GM12892 (cell line): ENCODE data around the gene HHAT.

Source experiments
- POLR2A ChIP-seq: IDR thresholded peaks from 2 replicates; pipeline ENCODE4 v1.6.1; 2011; ENCODE audit warnings: low read depth, low read length, control low read depth
- TAF1 ChIP-seq: IDR thresholded peaks from 2 replicates; pipeline ENCODE4 v1.6.1; 2011; ENCODE audit warnings: low read depth, mild to moderate bottlenecking, control low read depth, low read length, borderline replicate concordance

DNA sequence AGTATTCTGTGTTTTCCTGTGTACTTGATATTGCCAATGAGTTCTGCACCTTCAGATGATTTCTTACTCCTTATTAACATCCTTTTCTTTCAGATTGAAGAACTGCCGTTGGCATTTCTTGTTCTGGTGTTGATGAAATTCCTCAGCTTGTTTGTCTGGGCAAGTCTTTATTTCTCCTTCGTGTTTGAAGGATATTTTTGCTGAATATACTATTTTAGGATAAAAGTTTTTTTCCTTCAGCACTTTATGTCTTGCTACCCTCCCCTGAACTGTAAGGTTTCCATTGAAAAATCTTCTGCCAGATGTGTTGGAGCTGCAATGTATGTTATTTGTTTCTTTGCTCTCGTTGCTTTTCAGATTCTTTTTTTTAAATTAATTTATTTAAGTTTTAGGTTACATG, 265.9 kb downstream of the HHAT start:
- TF ChIP-seq TAF1: no peak
- no peak for TF ChIP-seq POLR2A
